SK-N-MC (cell line): Measurements from ENCODE around the gene RALGPS1.

Experiments
- EZH2 ChIP-seq: fragments of 200-600 bp; sonication (generic); IDR thresholded peaks from one replicate; pipeline ENCODE4 v1.6.1; 2017; ENCODE audit warnings: antibody characterized with exemption
- FOXP2 ChIP-seq: optimal IDR thresholded peaks from 2 replicates; pipeline ENCODE3; 2011; ENCODE audit warnings: mild to moderate bottlenecking, moderate library complexity; ENCODE audit not compliant: insufficient read depth; ENCODE audit errors: extremely low read length, control extremely low read depth
- POLR2AphosphoS5 ChIP-seq: IDR thresholded peaks from 2 replicates; pipeline ENCODE4 v1.6.1; 2012; ENCODE audit warnings: mild to moderate bottlenecking, low read depth, low read length, borderline replicate concordance

DNA sequence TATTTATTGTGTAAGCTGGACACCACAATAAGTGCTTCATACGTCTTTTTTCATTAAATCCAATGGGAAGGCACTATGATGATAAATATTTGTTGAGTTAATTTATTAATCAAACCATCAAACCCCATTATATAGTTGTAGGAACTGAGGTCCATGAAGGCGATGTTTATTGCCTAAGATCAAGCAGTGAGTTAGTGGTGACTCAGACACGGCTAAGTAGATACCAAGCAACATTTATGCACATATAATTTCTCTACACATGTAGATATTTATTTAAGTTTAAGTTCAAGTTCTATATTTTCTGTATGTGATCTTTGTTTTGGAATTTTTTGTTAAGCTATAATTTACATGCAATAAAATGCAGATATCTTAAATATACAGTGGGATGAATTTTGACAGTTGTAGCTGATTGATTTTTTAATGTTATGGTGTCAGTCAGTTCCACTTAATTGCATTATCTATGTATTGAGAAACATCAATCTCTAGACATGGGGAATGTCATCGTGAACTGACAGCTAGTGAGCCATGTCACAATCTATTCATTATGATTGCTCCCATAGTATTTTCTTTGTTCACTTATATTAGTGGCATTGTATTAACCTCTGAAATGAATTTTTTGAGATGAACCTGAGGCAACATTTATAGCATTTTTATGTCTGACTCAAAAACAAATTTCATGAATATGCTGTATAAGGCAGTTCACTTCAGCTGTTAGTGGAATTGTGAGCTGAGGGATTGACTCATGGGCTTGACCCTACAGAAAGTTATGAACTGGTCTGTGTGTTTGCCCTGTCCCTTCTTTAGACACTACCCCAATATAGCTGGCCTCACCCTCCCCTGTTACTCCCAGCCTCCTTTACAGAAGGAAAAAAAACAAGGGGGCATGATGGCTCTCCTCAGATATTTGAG, 338.1 kb downstream of the RALGPS1 start:
- no peak for TF ChIP-seq POLR2AphosphoS5
- no peak for TF ChIP-seq EZH2
- no peak for TF ChIP-seq FOXP2
